HepG2 (cell line): Measurements from ENCODE around the gene TMEM185B. TPM values are rescaled to one million over a fixed set of nuclear protein-coding genes. Genes with fewer than 3 reads are reported as not detected.

ENCODE experiments used
- BRD4 ChIP-seq: sonication (generic); formaldehyde crosslinking; IDR thresholded peaks from 2 replicates; pipeline ENCODE4 v1.4.0; 2020; ENCODE audit warnings: missing genetic modification reagents
- CHCHD3 ChIP-seq: sonication (generic); formaldehyde crosslinking; IDR thresholded peaks from 2 replicates; pipeline ENCODE4 v1.8.0; 2022; ENCODE audit warnings: mild to moderate bottlenecking, missing genetic modification reagents, moderate library complexity
- HDAC2 ChIP-seq: sonication (generic); formaldehyde crosslinking; IDR thresholded peaks from 2 replicates; pipeline ENCODE4 v1.4.0; 2020; ENCODE audit warnings: missing genetic modification reagents
- HINFP ChIP-seq: sonication (generic); formaldehyde crosslinking; IDR thresholded peaks from 2 replicates; pipeline ENCODE4 v1.4.0; 2020; ENCODE audit warnings: low read depth, mild to moderate bottlenecking, missing genetic modification reagents
- ISL2 ChIP-seq: sonication (generic); formaldehyde crosslinking; IDR thresholded peaks from 2 replicates; pipeline ENCODE4 v1.5.0; 2020; ENCODE audit warnings: missing genetic modification reagents
- KLF12 ChIP-seq: sonication (generic); formaldehyde crosslinking; IDR thresholded peaks from 2 replicates; pipeline ENCODE4 v1.4.0; 2020; ENCODE audit warnings: missing genetic modification reagents, borderline replicate concordance
- KLF13 ChIP-seq: sonication (generic); formaldehyde crosslinking; IDR thresholded peaks from 2 replicates; pipeline ENCODE4 v1.4.0; 2020; ENCODE audit warnings: mild to moderate bottlenecking, missing genetic modification reagents
- MZF1 ChIP-seq: sonication (generic); formaldehyde crosslinking; IDR thresholded peaks from 2 replicates; pipeline ENCODE4 v1.8.1; 2023; ENCODE audit warnings: mild to moderate bottlenecking, missing genetic modification reagents, borderline replicate concordance
- NBN ChIP-seq: fragments of 450-650 bp; conservative IDR thresholded peaks from 2 replicates; pipeline ENCODE4 v1.6.1; 2017
- RXRB ChIP-seq: IDR thresholded peaks from 2 replicates; pipeline ENCODE4 v1.6.1; 2016; ENCODE audit warnings: borderline replicate concordance, missing genetic modification reagents, missing compliant biosample characterization
- SIX1 ChIP-seq: sonication (generic); formaldehyde crosslinking; IDR thresholded peaks from 2 replicates; pipeline ENCODE4 v1.4.0; 2020; ENCODE audit warnings: missing genetic modification reagents, borderline replicate concordance
- SMC3 ChIP-seq: IDR thresholded peaks from 2 replicates; pipeline ENCODE4 v1.6.1; 2011; ENCODE audit warnings: low read length, improper control_type of control experiment
- SPEN ChIP-seq: sonication (generic); formaldehyde crosslinking; IDR thresholded peaks from 2 replicates; pipeline ENCODE4 v1.5.1; 2020; ENCODE audit warnings: low read depth, mild to moderate bottlenecking, missing genetic modification reagents
- TBL1XR1 ChIP-seq: fragments of 150-350 bp; IDR thresholded peaks from 2 replicates; pipeline ENCODE4 v1.6.1; 2014; ENCODE audit warnings: borderline replicate concordance, low read length; ENCODE audit not compliant: partially characterized antibody
- TEAD3 ChIP-seq: optimal IDR thresholded peaks from 2 replicates; pipeline ENCODE3; 2016; ENCODE audit warnings: borderline replicate concordance
- TFAP4 ChIP-seq: sonication (generic); IDR thresholded peaks from 2 replicates; pipeline ENCODE4 v1.6.1; 2016; ENCODE audit warnings: low read depth, borderline replicate concordance
- THRA ChIP-seq: sonication (generic); formaldehyde crosslinking; IDR thresholded peaks from 2 replicates; pipeline ENCODE4 v1.4.0; 2020; ENCODE audit warnings: missing genetic modification reagents, borderline replicate concordance
- TP53 ChIP-seq: sonication (generic); formaldehyde crosslinking; conservative IDR thresholded peaks from 2 replicates; pipeline ENCODE4 v1.4.0; 2020; ENCODE audit warnings: missing genetic modification reagents
- ZFP82 ChIP-seq: sonication (generic); formaldehyde crosslinking; IDR thresholded peaks from 2 replicates; pipeline ENCODE4 v1.5.1; 2020; ENCODE audit warnings: mild to moderate bottlenecking, missing genetic modification reagents, borderline replicate concordance
- ZMYM4 ChIP-seq: sonication (generic); formaldehyde crosslinking; IDR thresholded peaks from 2 replicates; pipeline ENCODE4 v1.8.1; 2023; ENCODE audit warnings: mild to moderate bottlenecking, missing genetic modification reagents
- ZNF12 ChIP-seq: sonication (generic); formaldehyde crosslinking; IDR thresholded peaks from 2 replicates; pipeline ENCODE4 v1.5.0; 2020; ENCODE audit warnings: missing genetic modification reagents
- ZNF230 ChIP-seq: sonication (generic); formaldehyde crosslinking; IDR thresholded peaks from 2 replicates; pipeline ENCODE4 v1.4.0; 2020; ENCODE audit warnings: mild to moderate bottlenecking, missing genetic modification reagents
- ZNF605 ChIP-seq: sonication (generic); formaldehyde crosslinking; IDR thresholded peaks from 2 replicates; pipeline ENCODE4 v1.8.0; 2022; ENCODE audit warnings: mild to moderate bottlenecking, missing genetic modification reagents
- ZNF724P ChIP-seq: sonication (generic); formaldehyde crosslinking; IDR thresholded peaks from 2 replicates; pipeline ENCODE4 v1.8.0; 2022; ENCODE audit warnings: missing genetic modification reagents, borderline replicate concordance
- ZNF782 ChIP-seq: sonication (generic); formaldehyde crosslinking; IDR thresholded peaks from 2 replicates; pipeline ENCODE4 v1.4.0; 2020; ENCODE audit warnings: missing genetic modification reagents, mild to moderate bottlenecking, borderline replicate concordance
- ZNF891 ChIP-seq: sonication (generic); formaldehyde crosslinking; IDR thresholded peaks from 2 replicates; pipeline ENCODE4 v1.5.0; 2020; ENCODE audit warnings: mild to moderate bottlenecking, missing genetic modification reagents
- polyA plus RNA-seq, 8 experiments: library from polyadenylated mRNA; depleted of rRNA in 3 of 8; stranded (reverse) in 7 of 8; unstranded in 1 of 8; fragments of >200 nt; fragmentation: Illumina TruSeq in 4 of 8; extraction: Trizol in 4 of 8; gene quantifications; 2 replicates each; pipeline versions ENCODE4 v1.2.1 to v1.2.3, GENCODE V29; 2011 to 2016; ENCODE audit warnings: low read depth in 4 of 8, missing spikeins in 1 of 8, mixed read lengths in 1 of 8; ENCODE audit not compliant: insufficient read depth in 1 of 8
- total RNA-seq, 5 experiments: library from RNA; depleted of rRNA; stranded (reverse); fragments of >200 nt; fragmentation: Illumina TruSeq; extraction: Trizol; gene quantifications; 2 replicates each; pipeline ENCODE4 v1.2.3, GENCODE V29; 2016; ENCODE audit warnings: low read depth in 1 of 5
- TF ChIP-seq, protein P1 (sequence below): sonication (generic); formaldehyde crosslinking; IDR thresholded peaks from 2 replicates; pipeline ENCODE4 v1.9.0; 2022; ENCODE audit warnings: missing genetic modification reagents, mild to moderate bottlenecking, borderline replicate concordance

Gene TMEM185B
- total and polyA plus RNA-seq, 2 of the 13 experiments (the other 11 are each of a cell fraction or from before 2014, with no cell fraction given), result 5.6 to 7.0 TPM

GRCh38 chr2:120204022-120204405 lies 19.2 kb downstream of the TMEM185B start (continued):
- TF ChIP-seq TFAP4 (no peak), RXRB (CRISPR knock-in tag) (no peak), ISL2 (CRISPR knock-in tag) (no peak), KLF12 (CRISPR knock-in tag) (no peak), MZF1 (CRISPR knock-in tag) (no peak), TP53 (no peak), THRA (no peak), SMC3 (no peak), SIX1 (CRISPR knock-in tag) (no peak), HDAC2 (CRISPR knock-in tag) (0 out of 2 replicates have a peak, but pooled peaks have one; percentile 10), NBN (no peak), ZNF724P (no peak), HINFP (CRISPR knock-in tag) (no peak), CHCHD3 (no peak), SPEN (CRISPR knock-in tag) (no peak), ZFP82 (CRISPR knock-in tag) (no peak), KLF13 (CRISPR knock-in tag) (0 out of 2 replicates have a peak, but pooled peaks have one; percentile 60), ZMYM4 (no peak), ZNF782 (CRISPR knock-in tag) (no peak; the same call in 1 of the 2 replicates), ZNF12 (CRISPR knock-in tag) (no peak), TEAD3 (peak; percentile 40), ZNF230 (CRISPR knock-in tag) (no peak), TBL1XR1 (no peak), ZNF891 (CRISPR knock-in tag) (no peak), BRD4 (no peak), ZNF605 (CRISPR knock-in tag) (0 out of 2 replicates have a peak, but pooled peaks have one; percentile 34)
- TF ChIP-seq, protein P1, sequence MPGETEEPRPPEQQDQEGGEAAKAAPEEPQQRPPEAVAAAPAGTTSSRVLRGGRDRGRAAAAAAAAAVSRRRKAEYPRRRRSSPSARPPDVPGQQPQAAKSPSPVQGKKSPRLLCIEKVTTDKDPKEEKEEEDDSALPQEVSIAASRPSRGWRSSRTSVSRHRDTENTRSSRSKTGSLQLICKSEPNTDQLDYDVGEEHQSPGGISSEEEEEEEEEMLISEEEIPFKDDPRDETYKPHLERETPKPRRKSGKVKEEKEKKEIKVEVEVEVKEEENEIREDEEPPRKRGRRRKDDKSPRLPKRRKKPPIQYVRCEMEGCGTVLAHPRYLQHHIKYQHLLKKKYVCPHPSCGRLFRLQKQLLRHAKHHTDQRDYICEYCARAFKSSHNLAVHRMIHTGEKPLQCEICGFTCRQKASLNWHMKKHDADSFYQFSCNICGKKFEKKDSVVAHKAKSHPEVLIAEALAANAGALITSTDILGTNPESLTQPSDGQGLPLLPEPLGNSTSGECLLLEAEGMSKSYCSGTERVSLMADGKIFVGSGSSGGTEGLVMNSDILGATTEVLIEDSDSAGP (CRISPR knock-in tag), result peak; percentile 55; the same call in 1 of the 2 replicates
